KBM-7 (cell line): ENCODE results near the gene PDLIM1.
A peak's percentile ranks its signal among the peaks of the same experiment; 100 is the strongest.

Experiments
- DNase-seq: peaks from one replicate; pipeline ENCODE4 v3.0.0-alpha.2; 2015
- in situ Hi-C: fragments of 300-500 bp; cut with MboI; formaldehyde crosslinking; loops from 2 replicates; pipeline ENCODE4 v1.14.3; 2020; ENCODE audit warnings: low sequenced_read_pairs, low pct_unique_long_range_greater_than_20kb, mixed read lengths

Gene PDLIM1

DNA sequence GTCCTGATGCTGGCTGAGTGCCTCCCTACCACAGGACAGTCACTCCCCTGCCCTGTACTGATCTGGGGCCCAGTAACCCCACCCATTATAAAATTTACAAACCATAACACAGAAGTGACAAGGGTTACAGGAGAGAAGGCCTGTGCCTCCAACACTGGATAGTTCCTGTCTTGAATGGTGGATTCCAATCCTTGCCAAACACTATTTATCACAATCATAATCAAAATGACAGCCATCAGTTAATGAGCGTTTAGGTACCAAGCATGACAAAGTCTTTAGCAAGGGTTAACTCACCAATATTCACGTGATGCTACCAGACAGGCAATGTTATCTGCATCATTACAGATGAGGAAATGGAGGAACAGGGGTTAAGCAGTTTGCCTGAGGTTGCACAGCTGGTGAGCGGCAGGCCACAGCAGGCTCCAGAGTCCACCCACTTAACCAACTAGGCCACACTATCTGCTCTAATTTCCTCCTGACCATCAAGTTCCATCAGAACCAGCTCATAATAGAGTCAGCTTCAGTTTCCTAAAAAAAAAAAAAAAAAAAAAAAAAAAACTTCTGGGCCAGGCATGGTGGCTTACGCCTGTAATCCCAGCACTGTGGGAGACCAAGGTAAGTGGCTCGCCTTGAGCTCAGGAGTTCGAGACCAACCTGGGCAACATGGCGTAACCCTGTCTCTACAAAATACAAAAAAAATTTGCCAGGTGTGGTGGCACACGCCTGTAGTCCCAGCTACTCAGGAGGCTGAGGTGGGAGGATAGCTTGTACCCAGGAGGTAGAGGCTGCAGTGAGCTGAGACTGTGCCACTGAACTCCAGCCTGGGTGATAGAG lies 14.2 kb downstream of the PDLIM1 start:
- DNase-seq, result peak; percentile 58
- in situ Hi-C loops, result no loop called here

DNA sequence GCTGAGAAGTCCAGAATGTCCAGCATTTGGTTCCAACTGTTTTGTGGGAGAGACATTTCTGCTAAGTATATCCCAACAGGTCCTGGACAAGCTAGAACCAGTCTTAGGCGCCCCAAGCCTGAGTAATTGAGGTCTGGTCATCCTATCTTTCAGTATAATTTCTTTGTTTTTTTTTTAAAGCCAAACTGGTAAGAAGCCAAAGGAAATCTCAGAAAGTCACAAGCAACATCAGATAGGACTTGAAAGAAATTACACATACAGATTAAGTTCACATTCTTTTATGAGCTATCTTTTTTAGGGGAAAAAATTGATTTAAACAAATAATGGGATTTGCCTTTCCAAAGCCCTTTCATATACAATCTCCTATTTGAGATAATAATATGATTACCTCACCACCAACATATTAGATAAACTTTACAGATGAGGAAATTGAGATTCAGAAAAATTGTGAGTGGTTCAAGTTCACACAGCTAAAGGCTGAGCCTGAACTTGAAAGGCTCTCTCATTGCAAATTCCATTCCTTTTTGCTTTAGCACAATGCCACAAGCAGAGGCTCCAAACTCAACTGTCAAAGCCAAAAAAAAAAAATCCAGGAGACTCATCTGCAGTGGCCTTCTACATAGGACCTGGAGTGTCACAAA lies 15.0 kb downstream of the PDLIM1 start:
- in situ Hi-C loops, result no loop called here
- DNase-seq, result no peak

DNA sequence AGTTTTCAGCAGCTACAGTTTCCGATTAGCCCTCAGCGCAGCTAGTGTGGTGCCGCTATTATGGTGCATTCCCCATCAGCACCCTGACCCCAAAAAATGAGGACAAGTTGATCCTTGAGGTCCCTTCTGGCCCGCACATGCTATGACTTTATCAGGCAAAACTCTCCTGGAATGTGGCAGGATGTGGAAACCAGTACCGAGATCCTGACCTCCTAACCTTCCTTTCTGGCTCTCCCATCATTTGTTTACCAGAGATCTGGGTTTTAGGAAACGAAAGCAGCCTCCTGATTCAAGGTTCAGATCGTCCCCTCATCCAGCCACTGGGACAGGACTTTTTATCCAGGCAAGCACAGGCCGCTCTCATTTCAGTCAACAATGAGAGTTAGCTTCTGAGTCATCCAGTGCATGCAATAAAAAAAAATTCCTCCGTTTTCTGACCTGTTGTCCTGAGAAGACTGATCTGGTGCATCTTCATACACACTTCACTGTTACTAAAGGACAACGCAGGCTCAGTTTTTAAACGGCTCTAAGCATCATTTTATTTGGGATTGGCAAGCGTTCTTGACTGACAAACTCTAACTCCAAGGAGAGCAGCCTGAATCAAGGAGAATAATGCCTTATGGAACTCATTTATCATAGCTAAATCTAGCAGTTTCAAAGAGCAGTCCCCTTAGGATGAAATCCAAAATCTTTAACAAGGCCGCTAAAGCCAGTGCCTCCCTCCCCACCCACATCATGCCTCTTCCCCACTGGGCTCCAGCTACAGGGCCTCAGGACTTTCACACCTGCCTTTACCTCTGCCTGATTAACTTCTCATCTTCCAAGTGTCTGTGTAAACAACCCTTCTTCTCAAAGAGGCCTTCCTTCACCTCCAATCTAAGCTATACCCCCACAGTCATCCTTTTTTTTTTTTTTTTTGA lies 17.1 kb downstream of the PDLIM1 start:
- no peak for DNase-seq
- in situ Hi-C loops, result no loop called here

DNA sequence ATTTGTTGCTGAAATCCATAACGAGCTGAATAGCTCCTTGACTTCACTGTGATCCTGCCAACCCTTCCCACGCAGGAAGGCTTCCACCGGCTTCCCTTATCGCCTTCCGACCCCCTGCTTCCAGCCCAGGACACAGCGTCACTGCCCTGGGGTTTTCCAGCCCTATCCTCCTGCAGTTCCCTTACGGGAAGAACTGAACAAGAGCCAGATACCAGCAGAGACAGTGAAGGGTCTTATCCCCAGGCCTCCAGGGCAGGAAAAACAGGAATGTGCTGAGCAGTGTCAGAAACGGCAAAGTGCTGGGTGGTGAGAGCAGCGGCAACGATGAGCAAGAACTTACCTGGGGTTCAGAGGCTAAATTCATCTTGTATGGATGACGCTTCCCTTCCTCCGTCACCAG lies 22.4 kb downstream of the PDLIM1 start:
- in situ Hi-C loops, result no loop called here
- DNase-seq, result no peak

DNA sequence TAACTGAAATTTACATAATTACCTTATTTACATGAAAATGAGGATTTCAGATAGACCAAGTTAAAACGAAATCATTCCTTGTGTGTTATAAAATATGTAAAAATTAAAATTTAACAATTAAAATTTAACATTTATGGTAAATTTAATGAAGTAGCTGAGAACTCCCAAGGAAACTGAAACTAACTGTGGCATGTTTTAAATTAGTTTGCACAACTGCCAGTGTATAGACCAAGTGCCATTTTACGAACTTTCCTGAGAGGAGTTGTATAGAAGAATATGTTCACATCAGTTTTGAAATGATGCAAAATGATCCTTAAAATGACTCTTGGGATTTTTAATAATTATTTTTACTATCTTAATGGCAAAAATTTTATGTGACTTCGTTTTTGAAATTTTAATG lies 23.6 kb downstream of the PDLIM1 start:
- in situ Hi-C loops, result no loop called here
- DNase-seq, result no peak

DNA sequence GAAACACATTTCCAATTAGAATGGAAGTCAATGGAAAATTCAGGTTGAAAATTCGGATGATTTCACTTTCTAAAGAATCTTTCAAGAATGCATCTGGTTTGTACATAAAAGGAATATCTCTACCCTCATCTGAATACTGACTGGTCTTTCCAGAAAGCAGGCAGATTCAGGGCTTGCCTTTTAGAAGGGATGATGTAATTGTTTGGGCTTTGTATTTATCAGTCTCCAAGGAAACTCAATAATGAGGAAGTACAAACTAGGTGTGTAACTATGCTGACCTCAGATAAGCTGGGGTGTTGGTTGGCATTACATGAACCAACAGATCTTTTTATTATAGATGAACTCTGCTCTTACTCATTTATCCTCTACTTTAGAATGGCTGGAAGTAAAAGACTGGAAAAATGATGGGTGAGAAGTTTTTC lies 24.1 kb downstream of the PDLIM1 start:
- in situ Hi-C loops, result no loop called here
- DNase-seq, result peak; percentile 78

DNA sequence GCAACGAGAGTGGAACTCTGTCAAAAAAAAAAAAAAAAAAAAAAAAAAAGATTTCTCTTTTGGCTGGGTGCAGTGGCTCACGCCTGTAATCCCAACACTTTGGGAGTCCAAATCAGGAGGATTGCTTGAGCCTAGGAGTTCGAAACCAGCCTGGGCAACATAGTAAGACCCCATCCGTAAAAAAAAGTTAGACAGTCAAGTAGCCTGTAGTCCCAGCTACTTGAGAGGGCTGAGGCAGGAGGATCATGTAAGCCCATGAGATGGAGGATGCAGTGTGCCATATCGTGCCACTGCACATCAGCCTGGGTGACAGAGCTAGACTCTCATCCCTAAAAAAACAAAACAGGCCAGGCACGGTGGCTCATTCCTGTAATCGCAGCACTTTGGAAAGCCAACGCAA lies 25.2 kb downstream of the PDLIM1 start:
- no peak for DNase-seq
- in situ Hi-C loops, result no loop called here

DNA sequence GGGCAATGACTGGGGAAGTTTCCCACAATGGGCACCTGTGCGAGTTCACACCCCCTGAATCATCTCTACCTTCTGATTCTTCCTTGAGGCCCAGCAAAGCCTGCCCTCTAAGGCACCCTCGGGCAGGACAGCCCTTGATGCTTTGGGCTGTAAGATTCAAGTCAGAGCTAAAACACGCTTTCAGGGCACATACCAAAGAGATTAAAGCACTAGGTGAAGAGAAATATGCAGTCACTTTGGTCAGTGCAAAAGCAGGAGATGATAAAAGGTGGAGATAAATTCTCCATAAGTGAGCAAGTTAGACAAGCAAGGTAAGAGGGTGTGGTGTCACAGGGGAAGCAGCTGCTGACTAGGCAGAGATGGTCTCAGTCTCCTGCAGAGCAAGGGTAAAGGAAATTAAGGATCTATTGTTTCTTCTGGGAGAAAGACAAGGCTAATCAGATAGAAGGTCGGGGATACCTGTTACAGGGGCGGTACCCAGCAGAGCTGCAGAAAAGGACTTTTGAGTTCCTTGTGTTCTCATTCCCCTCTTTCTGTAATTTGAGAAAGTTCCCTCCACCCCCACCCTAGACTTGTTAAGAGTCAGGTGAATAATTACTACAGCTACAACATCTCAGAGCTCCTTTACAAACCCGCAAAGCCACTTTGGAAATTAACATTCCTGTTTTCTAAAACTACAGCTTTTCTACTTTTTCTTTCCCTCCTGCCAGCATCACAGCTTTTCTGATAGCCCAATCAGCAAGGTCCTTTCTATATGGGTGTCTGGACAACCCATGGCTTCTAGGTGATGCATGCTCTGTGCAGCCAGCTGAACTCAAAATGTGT lies 26.4 kb downstream of the PDLIM1 start:
- in situ Hi-C loops, result no loop called here

DNA sequence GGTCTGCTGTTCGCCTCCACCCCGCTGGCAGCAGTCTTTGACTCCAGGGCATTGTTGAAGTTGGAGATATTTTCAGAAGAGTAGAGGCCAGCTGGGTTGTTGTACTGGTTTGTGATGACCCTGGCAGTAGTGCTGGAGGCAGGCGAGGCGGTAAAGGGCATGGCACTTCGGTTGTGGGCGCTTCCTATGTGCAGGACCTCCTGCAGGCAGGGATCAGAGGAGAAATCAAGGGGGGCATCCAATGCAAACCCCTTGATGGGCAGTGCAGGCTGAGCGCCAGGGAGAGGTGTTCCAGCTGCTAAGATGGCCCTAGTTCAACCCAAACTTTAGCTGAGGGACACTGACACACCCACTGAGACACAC lies 27.0 kb downstream of the PDLIM1 start:
- in situ Hi-C loops, result no loop called here
- DNase-seq, result no peak

More for the DNA sequence above, 26.4 kb downstream of the PDLIM1 start:
- DNase-seq, result no peak

DNA sequence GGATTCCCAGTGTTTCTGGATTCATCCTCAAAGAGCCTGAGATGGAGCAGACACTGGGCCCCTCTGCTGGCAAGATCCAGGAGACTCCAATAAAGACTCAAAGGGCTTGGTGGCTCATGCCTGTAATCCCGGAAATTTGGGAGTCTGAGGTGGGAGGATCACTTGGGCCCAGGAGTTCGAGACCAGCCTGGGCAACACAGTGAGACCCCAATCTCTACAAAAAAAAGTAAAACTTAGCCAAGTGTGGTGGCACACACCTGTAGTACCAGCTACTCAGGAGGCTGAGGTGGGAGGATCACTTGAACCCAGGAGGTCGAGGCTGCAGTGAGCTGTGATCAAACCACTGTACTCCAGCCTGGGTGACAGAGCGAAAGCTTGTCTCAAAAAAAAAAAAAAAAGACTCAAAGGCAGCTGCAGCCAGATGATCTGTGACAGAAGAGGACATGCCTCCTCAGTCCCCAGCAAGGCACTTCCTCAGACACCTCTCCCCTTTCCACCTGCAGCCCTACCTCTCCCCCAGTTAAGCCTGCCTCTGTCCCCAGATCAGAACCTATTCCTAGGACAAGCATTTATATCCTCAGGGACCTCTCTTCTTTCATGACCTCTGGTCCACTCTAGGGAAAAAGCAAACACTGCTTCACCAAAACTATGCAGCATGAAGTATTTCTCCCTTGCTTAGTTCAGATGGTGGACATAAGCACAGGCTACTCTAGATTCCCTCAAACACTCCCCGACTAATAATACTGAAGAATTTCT lies 27.9 kb downstream of the PDLIM1 start:
- in situ Hi-C loops, result no loop called here

DNA sequence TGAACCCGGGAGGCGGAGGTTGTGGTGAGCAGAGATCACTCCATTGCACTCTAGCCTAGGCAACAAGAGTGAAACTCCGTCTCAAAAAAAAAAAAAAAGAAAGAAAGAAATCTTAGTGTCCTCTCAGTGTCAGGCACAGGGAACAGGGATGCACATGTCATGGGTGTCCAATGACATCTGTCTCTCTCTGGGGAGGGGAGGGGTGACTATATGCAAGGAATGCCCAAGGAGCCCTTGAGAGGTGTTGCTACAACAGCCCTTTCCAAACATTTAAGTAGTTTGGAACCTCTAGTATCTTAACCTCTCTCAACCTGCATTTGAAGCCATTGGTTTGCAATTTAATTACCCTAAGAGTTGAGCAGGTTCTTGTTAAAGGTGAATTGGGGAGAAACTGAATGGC lies 28.9 kb downstream of the PDLIM1 start:
- in situ Hi-C loops, result no loop called here
- DNase-seq, result no peak

More for the DNA sequence above, 27.9 kb downstream of the PDLIM1 start:
- DNase-seq, result no peak

DNA sequence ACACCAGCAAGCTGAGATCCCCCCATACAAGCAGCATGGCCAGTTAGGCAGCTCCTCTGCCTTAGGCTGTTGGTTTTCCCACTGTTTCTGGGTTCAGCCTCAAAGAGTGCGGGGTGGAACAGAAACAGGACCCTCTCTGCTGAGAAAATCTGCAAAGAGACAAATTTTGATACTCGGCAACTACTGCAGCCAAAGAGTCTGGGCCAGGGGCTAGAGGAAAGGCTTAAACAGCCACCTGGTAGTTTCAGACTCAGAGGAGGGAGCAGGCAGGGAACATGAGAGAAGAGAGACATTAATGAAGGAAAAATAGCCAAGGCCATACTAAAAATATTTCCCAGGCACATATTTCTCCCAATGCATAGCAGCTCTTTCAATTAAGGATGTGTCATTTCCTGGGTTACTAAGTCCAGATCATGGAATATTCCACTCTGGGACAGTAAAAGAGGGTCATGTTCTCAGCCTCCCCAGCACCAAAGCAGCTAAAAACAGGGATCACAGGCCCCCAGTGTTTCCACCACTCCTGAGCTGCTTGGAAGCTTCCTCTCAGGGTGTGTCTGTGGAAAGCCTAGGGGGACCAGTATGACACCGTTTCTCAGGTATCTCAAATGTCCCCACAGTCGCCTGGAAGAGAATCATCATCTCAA lies 29.8 kb downstream of the PDLIM1 start:
- no peak for DNase-seq
- in situ Hi-C loops, result no loop called here

DNA sequence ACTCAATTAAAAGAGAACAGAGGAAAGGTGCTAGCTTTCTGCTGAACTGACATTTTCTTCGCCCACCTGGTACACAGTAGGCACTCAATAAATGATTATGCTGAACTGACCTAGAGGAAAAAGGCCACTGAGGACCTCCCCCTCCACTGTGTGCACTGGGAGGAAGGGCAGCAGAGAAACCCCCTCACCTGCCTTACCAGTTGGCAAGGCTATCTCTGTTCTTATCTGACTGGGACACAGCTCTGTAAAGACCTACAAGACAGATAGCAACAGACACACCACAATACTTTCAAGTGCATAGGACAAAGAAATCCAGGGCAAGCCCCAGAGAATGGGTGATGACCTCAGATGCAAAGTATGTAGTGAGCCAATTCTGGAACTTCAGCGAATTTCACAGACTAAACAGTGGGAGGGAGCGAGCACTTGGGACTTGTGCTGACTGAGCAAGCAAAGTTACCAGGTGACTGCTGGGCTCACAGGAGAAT lies 30.4 kb downstream of the PDLIM1 start:
- no peak for DNase-seq
- in situ Hi-C loops, result no loop called here

DNA sequence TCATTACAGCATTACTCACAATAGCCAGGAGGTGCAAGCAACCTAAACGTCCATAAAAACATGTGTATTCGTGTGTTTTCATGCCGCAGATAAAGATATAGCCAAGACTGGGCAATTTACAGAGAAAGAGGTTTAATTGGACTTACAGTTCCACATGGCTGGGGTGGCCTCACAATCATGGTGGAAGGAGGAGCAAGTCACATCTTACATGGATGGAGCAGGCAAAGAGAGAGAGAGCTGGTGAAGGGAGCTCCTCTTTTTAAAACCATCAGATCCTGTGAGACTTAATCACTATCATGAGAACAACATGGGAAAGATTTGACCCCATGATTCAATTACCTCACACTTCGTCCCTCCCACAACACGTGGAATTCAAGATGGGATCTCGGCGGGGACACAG lies 33.0 kb downstream of the PDLIM1 start:
- in situ Hi-C loops, result no loop called here
- DNase-seq, result no peak

DNA sequence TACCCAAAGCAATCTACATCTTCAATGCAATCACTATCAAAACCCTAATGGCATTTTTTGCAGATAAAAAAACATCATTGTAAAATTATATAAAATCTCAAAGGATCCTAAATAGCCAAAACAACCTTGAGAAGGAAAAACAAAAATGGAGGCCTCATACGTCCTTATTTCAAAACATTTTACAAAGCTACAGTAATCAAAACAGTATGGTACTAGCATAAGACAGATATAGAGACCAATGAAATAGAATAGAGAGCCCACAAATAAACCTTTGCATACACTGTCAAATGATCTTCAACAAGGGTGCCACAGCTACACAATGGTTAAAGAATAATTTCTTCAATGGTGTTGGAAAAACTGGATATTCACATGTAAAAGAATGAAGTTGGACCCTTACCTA lies 34.5 kb downstream of the PDLIM1 start:
- DNase-seq, result no peak
- in situ Hi-C loops, result no loop called here

DNA sequence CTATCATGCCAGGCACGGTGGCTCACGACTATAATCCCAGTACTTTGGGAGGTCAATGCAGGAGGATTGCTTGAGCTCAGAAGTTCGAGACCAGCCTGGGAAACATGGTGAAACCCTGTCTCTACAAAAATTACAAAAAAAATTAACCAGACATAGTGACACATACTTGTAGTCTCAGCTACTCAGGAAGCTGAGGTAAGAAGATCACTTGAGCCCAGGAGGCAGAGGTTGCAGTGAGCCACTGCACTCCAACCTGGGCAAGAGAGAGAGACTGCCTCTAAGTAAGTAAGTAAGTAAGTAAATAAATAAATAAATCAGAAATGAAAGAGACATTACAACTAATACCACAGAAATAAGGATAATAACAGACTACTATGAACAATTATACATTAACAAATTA lies 36.2 kb downstream of the PDLIM1 start:
- in situ Hi-C loops, result no loop called here
- DNase-seq, result no peak

DNA sequence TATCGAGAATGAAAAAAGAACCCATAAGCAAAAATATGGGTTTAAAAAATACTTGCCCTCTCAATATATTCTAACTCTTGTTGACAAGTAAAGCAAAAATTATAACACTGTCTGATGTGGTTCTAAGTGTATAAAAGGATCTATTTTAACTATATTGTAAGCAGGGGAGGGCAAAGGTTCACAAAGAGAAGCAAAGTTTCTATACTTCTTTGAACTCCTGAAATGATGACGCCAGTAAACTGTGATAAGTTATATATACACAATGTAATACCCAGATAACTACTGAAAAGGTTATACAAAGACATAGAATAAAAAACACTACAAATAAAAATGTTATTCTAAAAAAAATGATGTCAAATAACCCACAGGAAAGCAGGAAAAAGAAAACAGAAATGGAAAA lies 37.1 kb downstream of the PDLIM1 start:
- no peak for DNase-seq
- in situ Hi-C loops, result no loop called here

DNA sequence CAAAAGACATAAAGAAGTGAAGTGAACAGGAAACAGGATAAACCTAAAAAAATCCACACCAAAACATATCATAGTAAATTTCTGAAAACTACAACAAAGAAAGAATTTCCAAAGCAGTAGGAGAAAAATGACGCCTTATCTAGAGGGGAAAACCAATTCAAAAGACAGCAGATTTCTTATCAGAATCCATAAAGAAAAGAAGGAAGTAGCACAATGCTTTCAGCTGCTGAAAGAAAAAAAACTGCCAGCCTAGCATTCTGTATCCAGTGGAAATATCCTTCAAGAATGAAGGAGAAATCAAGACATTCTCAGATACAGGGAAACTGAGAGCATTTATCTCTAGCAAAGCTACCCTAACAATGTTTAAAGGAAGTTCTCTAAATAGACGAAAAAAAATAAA lies 37.8 kb downstream of the PDLIM1 start:
- in situ Hi-C loops, result no loop called here
- DNase-seq, result peak; percentile 28
